Tongue (tissue), 2 donors: ENCODE results near the gene IL18BP. TPM values are rescaled to one million over a fixed set of nuclear protein-coding genes. Genes with fewer than 3 reads are reported as not detected.

Experiments used
- DNase-seq: peaks from one replicate; pipeline ENCODE4 v3.0.0-alpha.2; 2015
- total RNA-seq: library from RNA; depleted of rRNA; stranded (reverse); fragments of >200 nt; gene quantifications from one replicate; pipeline ENCODE4 v1.2.3, GENCODE V29; 2014

IL18BP gene
- total RNA-seq, 1 donor from 2014 or later, result 4.8 TPM

- DNase-seq, result no peak
Observed at GRCh38 chr11:71997594-71997993, 1.1 kb upstream of the IL18BP start.

DNA sequence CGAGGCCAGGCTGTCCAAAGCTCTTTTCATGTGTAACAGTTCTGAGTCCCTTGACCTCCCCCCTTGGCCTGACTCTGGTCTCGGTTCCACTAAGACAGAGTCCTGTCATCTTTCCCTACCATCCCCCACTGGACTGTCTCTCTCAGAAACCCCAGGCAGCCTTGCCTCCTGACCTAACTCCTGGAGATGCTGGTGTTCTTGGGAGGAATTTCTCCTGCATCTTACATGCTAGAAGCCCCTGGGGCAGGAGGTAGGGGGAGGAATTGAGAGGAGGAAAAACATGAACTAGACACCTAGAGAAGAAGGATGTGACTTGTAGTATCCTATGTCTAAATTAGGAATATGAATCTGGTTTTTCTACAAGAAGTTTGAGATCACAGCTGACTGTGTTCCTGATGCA lies 648 bp upstream of the IL18BP start:
- DNase-seq, result no peak

DNA sequence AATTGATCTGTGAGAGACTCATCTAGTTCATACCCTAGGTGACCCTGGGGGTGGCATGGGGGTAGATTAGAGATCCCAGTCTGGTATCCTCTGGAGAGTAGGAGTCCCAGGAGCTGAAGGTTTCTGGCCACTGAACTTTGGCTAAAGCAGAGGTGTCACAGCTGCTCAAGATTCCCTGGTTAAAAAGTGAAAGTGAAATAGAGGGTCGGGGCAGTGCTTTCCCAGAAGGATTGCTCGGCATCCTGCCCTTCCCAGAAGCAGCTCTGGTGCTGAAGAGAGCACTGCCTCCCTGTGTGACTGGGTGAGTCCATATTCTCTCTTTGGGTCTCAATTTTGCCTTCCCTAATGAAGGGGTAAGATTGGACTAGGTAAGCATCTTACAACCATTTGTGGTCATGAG lies 653 bp downstream of the IL18BP start:
- no peak for DNase-seq

DNA sequence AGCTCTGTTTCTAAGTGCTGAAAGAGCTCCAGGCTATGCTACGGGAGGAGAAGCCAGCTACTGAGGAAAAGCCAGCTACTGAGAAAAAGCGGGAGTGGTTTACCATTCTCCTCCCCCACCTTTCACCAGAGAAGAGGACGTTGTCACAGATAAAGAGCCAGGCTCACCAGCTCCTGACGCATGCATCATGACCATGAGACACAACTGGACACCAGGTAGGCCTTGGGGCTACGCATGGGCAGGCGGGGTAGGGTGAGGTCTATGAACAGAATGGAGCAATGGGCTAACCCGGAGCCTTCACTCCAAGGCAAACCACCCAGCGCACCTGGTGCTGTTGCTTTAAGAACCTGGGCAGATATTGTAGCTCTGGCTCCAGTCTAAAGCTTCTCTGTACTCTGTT lies 1.1 kb downstream of the IL18BP start:
- no peak for DNase-seq

DNA sequence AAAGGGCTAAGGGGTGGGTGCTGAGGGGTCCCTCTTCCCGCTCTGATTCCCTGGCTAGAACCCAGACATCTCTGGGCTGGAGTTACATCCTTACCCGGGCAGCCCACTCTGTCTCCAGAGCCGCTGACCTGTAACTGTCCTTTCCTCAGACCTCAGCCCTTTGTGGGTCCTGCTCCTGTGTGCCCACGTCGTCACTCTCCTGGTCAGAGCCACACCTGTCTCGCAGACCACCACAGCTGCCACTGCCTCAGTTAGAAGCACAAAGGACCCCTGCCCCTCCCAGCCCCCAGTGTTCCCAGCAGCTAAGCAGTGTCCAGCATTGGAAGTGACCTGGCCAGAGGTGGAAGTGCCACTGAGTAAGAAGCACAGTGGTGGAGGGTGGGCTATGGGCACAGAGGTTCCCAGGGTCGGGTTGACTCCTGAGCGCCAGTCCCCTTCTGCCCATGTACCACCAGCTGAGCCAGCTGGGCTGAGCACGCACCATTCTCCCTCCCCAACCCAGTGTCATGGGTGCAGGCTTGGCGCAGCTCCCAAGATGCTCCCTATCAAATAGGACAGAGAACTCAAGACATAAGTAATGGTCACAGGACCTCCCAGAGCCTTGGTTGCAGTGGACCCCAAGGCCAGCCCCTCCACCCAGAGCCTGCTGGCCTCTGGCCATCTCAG lies 1.6 kb downstream of the IL18BP start:
- no peak for DNase-seq

GRCh38 chr11:72001285-72001684 lies 2.6 kb downstream of the IL18BP start:
- no peak for DNase-seq

DNA sequence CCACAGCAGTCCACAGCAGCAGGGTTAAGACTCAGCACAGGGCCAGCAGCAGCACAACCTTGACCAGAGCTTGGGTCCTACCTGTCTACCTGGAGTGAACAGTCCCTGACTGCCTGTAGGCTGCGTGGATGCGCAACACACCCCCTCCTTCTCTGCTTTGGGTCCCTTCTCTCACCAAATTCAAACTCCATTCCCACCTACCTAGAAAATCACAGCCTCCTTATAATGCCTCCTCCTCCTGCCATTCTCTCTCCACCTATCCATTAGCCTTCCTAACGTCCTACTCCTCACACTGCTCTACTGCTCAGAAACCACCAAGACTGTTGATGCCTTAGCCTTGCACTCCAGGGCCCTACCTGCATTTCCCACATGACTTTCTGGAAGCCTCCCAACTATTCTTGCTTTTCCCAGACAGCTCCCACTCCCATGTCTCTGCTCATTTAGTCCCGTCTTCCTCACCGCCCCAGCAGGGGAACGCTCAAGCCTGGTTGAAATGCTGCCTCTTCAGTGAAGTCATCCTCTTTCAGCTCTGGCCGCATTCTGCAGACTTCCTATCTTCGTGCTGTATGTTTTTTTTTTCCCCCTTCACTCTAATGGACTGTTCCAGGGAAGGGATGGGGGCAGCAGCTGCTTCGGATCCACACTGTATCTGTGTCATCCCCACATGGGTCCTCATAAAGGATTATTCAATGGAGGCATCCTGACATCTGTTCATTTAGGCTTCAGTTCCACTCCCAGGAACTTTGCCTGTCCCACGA lies 3.3 kb downstream of the IL18BP start:
- peak; percentile 82 for DNase-seq

- DNase-seq, result no peak
Observed at GRCh38 chr11:72002841-72003775, 4.4 kb downstream of the IL18BP start.

DNA sequence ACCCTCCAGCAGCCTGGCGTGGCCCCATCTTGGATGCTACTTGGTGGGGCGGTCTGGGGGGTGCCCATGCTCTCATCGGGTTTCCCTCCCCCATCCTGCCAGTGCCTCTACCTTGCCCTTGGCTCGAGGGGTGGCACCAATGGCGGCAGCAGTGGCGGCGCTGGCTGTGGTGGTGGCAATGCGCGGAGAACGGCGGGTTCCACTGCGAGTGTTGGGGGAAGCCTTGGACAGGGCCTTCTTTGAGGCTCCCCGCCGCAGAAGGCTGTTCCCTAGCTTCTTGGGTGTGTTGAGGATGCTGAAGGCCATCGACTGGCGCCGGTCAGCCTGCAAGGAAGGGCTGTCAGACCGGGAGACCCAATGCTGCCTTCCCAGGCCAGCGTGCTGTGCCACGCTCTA lies 5.1 kb downstream of the IL18BP start:
- no peak for DNase-seq

DNA sequence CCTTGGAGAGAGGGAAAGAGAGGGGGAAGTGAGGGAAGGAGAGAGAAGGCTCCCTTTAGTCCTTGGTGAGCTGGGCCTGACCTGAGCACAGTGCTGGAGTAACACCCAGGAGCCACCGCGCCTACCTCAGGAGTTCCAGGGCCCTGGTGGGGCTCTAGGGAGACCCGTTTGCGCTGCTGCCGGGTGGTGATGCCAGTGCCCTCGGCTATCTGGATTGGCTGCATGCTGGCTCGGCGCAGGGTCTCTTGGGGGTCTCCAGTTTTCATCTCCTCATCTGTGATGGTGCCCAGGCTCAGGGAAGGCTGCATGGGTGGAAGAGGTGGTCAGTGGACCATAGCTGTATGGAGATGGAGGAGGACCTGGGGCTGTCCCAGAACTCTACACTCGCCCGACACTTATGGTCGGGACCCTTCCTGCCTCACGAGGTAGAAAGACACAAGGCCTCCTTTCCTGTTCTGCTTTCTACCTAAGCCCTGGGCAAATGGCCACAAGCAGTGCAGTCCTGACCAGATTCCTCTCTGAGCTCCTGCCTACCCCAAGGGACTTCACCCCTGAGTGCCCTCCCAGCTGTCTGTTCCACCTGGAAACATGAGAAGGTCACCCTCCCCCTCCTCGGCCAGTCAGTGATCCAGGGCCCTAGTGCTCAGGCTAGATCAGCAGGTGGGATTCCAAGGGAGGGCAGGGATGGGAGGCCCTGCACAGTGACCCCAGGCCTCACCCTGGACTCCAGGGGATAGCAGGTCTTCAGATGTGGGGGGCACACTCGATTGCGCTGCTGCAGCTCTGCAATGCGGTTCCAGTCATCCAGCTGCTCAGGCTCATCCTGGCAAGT lies 6.0 kb downstream of the IL18BP start:
- no peak for DNase-seq

- DNase-seq, result no peak
Observed at GRCh38 chr11:72005347-72006260, 6.9 kb downstream of the IL18BP start.

GRCh38 chr11:72006309-72007088 lies 7.8 kb downstream of the IL18BP start:
- no peak for DNase-seq

DNA sequence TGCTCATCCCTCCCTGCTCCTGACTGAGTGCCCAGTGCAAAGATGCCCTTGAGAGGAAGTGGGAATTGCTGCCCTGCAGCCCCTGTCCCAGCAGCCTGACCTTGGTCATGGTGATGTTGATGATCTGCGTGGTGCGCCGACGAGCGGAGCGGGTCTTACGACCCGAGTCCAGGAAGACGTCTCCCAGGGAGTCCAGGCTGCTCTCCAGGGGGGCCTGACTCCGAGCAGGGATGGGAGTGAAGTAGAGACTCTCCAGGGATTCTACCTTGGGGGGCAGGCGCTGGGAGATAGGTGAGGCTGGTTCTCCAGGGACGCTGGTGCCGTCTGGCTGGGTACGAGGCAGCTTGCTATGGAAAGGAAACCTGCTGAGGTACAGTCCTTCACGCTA lies 8.4 kb downstream of the IL18BP start:
- no peak for DNase-seq

GRCh38 chr11:72007587-72007986 lies 8.9 kb downstream of the IL18BP start:
- DNase-seq, result no peak

GRCh38 chr11:72008728-72009127 lies 10.0 kb downstream of the IL18BP start:
- no peak for DNase-seq

GRCh38 chr11:72009156-72009555 lies 10.4 kb downstream of the IL18BP start:
- no peak for DNase-seq

- DNase-seq, result no peak
Observed at GRCh38 chr11:72010529-72011233, 12.0 kb downstream of the IL18BP start.

DNA sequence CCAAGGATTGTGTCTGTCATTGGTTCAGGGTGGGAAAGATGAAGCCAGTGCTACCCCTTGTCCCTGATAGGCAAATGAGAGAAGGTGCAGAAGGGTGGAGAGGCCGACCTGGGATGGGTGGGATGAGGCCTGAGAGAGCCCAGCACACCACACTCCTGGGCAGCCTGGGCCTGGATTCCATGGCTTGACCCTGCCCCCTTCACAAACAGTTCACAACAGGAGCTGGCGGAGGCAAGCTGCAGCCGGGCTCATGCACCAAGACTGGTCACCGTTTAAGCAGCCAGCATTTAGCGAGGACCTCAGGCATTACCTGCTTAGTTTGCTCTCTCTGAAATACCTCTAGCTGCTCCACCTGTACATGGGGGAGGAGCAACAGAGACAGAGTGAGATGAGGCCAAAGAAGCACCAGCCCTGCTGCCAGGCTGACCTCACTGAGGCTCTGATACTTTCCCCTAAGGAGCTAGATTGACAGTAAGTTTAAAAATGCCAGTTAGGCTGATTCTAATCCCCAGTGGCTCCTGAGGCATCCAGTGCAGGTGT lies 13.5 kb downstream of the IL18BP start:
- DNase-seq, result no peak
